ENCODE results near the gene STAT4.
"Not testable (repeated sequence)": the region's sequence is repeated elsewhere in the genome, so short reads cannot be mapped to it uniquely, and the experiment has no call there.

STAT4 gene

GRCh38 chr2:191010887-191011885 lies 139.6 kb downstream of the STAT4 start:
- DNase-seq, result no peak

GRCh38 chr2:191009541-191010374 lies 141.0 kb downstream of the STAT4 start:
- no peak for DNase-seq

- no peak for DNase-seq
Observed at GRCh38 chr2:191008286-191008685, 142.5 kb downstream of the STAT4 start.

- no peak for DNase-seq
Observed at GRCh38 chr2:191006997-191007783, 143.6 kb downstream of the STAT4 start.

GRCh38 chr2:191006297-191006696 lies 144.5 kb downstream of the STAT4 start:
- no peak for DNase-seq

- DNase-seq, result no peak
Observed at GRCh38 chr2:191003405-191004309, 147.1 kb downstream of the STAT4 start.

GRCh38 chr2:191001624-191002023 lies 149.2 kb downstream of the STAT4 start:
- DNase-seq, result no peak

- DNase-seq, result no peak
Observed at GRCh38 chr2:191001032-191001431, 149.8 kb downstream of the STAT4 start.

GRCh38 chr2:190999949-191000665 lies 150.7 kb downstream of the STAT4 start:
- no peak for DNase-seq

- DNase-seq, result no peak
Observed at GRCh38 chr2:190999058-190999457, 151.7 kb downstream of the STAT4 start.

- DNase-seq, result no peak
Observed at GRCh38 chr2:190997526-190998113, 153.2 kb downstream of the STAT4 start.

GRCh38 chr2:190996947-190997346 lies 153.8 kb downstream of the STAT4 start:
- no peak for DNase-seq

GRCh38 chr2:190996338-190996946 lies 154.4 kb downstream of the STAT4 start:
- peak; percentile 51 for DNase-seq

- DNase-seq, result not testable (repeated sequence)
Observed at GRCh38 chr2:190995315-190995714, 155.5 kb downstream of the STAT4 start.

- no peak for DNase-seq
Observed at GRCh38 chr2:190994148-190994547, 156.6 kb downstream of the STAT4 start.

GRCh38 chr2:190993292-190993643 lies 157.5 kb downstream of the STAT4 start:
- no peak for DNase-seq

- no peak for DNase-seq
Observed at GRCh38 chr2:190990132-190990531, 160.7 kb downstream of the STAT4 start.

- DNase-seq, result no peak
Observed at GRCh38 chr2:190988910-190989309, 161.9 kb downstream of the STAT4 start.

GRCh38 chr2:190987938-190988337 lies 162.9 kb downstream of the STAT4 start:
- no peak for DNase-seq

- no peak for DNase-seq
Observed at GRCh38 chr2:190987116-190987515, 163.7 kb downstream of the STAT4 start.

Measured in CD4-positive, alpha-beta T cell treated with Interleukin-12 subunit alpha and Interleukin-12 subunit beta, for 1 hour (primary cell).